HG03097 (cell line): ENCODE data around the gene MGAT5B.
"Not testable (repeated sequence)": the region's sequence is repeated elsewhere in the genome, so short reads cannot be mapped to it uniquely, and the experiment has no call there.

Source experiments
- ATAC-seq: cut with Tn5 transposase; IDR thresholded peaks from one replicate; pipeline ENCODE4 v1.9.1; 2021; ENCODE audit not compliant: unreplicated experiment, low FRiP score

MGAT5B gene, protein sequence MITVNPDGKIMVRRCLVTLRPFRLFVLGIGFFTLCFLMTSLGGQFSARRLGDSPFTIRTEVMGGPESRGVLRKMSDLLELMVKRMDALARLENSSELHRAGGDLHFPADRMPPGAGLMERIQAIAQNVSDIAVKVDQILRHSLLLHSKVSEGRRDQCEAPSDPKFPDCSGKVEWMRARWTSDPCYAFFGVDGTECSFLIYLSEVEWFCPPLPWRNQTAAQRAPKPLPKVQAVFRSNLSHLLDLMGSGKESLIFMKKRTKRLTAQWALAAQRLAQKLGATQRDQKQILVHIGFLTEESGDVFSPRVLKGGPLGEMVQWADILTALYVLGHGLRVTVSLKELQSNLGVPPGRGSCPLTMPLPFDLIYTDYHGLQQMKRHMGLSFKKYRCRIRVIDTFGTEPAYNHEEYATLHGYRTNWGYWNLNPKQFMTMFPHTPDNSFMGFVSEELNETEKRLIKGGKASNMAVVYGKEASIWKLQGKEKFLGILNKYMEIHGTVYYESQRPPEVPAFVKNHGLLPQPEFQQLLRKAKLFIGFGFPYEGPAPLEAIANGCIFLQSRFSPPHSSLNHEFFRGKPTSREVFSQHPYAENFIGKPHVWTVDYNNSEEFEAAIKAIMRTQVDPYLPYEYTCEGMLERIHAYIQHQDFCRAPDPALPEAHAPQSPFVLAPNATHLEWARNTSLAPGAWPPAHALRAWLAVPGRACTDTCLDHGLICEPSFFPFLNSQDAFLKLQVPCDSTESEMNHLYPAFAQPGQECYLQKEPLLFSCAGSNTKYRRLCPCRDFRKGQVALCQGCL

GRCh38 chr17:76868176-76868668 is at the start of gene MGAT5B:
Gene MGAT5B, plus strand, starts transcription at chr17:76868404. Its CDS starts 626 bp downstream, at chr17:76869030.
- ATAC-seq, result no peak

DNA sequence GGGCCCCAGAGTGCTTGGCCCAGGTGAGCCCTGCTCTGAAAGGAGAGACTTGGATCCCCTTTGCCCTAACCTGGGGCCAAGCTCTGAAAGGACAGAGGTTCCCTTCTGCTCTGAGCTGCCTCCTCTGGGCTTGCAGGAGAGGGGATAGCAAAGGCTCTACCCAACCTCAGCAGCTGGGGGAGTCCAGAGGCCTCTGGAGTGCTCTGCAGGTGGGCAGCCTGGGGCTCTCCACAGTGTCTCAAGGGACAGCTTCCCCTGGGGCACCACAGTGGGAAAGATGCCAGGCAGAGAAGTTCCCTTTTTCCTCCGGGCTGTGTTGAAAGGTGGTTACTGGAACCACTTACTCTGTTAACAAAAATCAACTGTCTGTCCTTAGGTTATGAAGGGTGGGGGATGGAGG is 48.2 kb upstream of the MGAT5B start:
- no peak for ATAC-seq

DNA sequence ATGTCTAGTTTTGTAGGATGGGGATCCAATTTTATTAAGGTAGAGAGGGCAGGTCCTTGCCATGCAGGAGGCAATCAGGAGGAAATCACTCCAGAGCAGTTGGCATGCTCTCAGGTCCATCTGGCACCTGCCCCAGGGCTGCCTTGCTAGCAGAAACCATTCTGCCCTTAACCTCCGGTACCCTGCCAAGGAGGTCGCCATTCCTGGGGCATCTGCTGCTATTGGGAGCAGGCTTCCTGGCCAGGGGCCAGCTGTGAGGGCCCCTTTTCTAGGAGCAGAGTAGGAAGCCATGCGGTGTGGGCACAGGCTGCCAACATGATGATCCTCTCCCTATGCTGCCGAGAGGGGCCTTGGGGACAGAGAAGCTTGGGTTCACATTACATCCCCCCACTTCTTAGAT is 47.6 kb upstream of the MGAT5B start:
- ATAC-seq, result no peak

DNA sequence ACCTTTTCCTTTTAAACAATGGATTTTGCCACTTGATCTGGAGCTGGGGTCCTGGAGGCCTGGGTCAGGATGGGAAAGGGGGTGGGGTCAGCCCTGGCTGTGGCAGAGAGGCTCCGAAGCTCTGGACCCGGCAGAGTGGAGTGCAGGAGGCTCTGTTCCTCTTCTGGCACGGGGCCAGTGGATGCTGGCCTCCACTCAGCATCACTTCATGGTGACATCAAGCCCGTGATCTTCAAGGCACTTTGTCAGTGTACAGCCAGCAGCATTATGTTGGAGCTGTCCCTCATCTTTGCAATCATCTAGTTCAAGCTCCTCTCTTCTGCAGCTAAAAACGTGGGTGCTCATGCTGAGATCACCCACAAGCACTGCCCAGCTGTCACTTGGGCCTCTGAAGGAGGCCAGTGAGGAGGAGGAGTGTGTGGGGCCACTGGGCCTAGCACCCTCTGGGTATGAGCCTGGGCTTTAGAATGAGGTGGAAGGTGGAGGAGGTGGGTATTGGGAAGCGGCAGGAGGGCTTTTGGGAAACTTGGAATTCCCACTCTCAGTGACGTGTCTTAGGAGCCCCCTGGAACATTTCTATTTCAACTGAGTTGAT is 45.9 kb upstream of the MGAT5B start:
- no peak for ATAC-seq

DNA sequence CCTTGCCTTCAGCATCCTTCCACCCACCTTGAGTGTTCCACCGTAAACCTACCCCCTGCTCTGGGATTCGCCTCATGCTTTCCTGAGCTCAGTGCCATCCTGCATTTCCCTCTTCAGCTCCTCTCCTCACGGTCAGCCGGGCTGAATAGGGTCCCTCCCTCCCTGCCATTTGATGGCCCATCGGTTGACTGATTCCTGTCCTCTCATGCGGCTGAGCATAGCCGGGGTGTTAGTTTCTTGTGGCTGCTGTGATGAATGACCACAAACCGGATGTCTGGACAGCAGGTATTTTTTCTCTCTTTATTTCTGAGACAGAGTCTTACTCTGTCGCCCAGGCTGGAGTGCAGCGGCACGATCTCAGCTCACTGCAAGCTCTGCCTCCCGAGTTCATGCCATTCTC is 44.1 kb upstream of the MGAT5B start:
- ATAC-seq, result no peak

GRCh38 chr17:76826330-76827068 is 41.7 kb upstream of the MGAT5B start:
- no peak for ATAC-seq

DNA sequence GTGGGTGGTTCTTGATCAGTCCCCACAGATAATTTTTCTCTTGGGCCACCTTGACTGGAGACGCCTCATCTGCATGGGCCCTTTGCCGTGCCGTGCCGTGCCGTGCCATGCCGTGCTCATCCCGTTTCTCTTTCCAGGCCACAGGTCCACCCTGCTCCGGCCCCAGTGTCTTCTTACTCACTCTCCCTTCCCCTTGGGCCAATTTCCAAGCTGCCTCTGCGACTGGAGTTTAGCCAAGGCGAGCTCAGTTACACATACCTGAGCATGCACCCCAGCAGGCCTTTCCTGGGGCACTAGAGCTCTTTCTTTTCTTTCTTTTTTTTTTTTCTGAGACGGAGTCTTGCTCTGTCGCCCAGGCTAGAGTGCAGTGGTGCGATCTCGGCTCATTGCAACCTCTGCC is 40.5 kb upstream of the MGAT5B start:
- no peak for ATAC-seq

DNA sequence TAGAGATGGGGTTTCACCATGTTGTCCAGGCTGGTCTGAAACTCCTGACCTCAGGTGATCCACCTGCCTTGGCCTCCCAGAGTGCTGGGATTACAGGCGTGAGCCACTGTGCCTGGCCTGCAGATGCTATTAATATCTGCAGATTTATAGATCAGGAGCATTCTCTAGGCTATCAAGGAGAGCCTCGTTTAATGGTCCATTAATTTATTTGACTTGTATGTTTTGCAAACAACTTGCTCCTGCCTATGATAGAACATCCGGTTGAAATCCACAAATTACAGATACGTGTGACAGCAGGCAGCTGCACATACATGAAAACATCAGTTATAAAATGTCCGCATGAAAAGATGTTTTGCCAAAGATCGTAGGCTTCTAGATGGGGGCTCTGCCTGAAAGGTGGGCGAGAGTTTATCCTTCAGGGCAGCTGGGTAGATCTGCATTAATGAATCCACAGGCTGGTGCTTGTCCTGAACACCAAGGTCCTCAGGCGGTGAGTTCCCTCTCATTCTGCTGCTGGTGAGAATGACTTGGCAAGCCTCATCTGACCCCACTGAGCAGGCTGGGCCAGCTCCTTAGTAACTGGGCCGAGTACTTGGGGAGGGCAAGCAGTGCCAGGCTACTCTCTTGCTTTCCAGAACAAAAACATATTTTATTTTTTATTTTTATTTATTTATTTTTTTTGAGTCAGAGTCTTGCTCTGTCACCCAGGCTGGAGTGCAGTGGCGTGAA is 37.1 kb upstream of the MGAT5B start:
- ATAC-seq, result no peak

DNA sequence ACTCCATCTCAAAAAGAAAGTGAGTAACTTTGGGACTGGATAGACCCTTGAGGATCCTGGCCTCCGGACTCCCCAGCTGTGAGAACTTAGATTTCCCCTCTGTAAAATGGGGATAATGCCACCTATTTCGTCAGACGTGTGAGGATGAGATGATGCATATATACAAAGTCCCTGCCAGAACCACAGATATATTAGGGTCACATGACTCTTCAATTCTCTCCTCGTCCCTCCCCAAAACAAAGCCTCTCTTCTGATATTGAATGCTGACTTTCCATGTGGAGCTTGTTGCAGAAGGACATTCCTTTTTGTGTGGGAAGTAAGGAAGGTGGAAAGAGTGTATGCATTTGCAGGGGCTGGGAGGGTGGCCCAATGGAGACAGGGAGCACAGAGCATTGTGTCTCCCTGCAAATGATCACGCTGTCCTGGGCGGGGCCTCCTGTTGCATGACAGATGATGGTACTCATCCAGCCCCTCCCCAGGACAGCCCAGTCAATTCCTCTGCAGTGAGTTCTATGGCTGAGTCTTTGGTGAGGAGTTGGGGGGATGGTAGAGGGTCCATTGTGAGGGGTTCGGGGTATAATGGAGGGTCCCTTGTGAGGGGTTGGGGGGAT is 35.1 kb upstream of the MGAT5B start:
- ATAC-seq, result no peak

DNA sequence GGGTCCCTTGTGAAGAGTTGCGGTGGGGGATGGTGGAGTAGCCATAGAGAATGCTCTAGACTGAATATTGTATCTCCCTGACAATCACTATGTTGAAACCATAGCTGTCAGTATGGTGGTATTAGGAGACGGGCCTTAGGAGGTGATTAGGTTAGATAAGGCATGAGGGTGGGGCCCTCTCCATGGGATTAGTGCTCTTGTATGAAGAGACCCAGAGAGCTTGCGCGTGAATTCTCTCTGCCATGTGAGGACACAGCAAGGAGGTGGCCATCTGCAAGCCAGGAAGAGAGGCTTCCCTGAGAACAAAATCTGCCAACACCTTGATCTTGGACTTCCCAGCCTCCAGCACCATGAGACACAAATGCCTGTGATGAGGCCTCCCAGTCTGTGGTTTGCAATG is 34.5 kb upstream of the MGAT5B start:
- ATAC-seq, result no peak

DNA sequence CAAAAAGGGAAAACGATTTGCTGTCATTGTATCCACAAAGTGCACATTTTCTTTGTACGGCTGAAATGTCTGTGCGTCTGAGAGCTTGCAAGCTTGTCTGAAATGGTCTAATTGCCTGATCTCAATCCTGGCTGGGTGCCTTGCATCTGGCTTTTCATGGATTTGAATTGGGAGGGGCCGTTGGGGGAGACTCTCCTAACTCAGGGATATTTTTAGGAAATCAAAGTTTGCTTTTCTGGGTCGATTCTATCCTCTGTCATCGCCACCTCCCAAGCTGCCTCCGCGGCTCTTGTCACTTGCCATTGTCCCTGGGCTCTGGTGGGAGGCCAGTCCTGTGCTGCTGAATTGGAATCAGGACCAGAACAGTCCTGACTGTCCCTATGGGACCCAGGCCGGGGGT is 33.3 kb upstream of the MGAT5B start:
- no peak for ATAC-seq

DNA sequence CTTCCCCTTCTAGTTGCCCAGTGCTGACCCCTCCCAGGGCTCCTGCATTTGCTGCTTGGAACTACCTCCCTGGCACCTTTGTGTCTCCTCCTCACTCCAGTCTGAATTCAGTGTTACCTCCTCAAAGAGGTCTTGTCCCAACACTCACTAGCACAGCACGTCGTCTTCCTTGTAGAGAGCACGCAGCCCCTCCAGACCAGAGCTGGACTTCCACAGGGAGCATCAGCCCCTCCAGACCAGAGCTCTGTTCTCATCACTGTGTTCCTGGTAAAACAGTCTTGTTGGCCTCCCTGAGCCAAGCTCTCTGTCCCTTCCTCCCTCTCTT is 27.8 kb upstream of the MGAT5B start:
- ATAC-seq, result peak; percentile 14

DNA sequence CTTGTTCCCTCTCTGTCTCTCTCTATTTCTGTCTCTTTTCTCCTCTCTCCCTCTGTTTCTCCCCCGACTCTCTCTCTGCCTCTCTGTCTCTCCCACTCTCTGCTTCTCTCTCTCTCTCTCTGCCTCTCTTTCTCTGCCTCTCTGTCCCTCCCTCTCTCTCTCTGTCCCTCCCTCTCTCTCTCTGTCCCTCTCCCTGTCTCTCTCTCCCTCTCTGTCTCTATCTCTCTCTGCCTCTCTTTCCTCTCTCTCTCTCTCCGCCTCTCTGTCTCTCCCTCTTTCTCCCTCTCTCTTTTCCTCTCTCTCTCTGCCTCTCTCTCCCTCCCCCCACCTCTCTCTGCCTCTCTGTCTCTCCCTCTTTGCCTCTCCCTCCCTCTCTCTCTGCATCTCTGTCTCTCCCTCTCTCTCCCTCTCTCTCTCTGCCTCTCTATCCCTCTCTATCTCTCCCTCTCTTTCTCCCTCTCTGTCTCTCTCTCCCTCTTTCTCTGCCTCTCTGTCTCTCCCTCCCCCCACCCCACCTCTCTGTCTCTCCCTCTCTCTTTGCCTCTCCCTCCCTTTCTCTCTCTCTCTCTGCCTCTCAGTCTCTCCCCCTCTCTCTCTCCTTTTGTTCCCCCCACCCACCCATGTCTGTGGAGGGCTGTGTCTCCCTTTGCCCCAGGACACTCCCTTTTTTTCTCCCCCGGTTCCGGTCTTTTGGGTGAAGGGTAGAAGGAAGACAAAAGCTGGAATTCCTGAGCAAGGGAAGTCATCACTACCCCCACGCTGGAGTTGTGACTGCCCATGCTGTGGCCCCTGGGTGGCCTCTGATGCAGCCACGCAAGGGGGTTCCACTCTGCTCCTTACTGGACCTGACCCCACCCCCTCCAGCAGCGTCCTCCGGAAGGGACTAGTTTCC is 27.1 kb upstream of the MGAT5B start:
- no peak for ATAC-seq

DNA sequence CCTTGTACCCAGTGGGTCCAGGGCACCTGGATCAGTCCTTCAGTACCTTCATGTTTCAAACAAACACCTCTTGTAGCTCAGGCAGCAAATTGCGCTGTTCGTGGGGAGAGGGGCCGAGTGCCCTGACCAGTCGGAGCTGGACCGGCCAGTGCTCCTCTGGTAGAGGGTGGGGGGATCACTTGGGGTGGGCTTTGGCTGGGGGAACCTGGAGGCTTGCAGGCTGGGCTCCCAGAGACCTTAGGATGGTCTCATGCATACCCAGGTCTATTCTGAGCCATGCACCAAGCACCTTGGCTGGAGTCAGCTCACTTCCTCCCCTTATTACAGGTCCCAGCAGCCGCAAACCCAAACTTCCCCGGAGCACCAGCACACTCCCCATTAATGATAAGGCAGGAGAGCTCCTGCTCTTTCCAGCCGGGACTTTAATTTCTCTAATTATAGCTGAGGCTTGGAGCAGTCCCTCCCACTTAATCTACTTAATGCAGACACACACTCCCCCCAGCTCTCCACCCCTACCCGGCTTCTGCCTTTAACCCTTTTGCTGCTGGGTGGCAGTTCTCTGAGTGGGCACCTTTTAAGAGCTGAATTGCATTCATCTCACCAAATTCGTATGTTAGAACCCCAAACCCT is 26.3 kb upstream of the MGAT5B start:
- no peak for ATAC-seq

DNA sequence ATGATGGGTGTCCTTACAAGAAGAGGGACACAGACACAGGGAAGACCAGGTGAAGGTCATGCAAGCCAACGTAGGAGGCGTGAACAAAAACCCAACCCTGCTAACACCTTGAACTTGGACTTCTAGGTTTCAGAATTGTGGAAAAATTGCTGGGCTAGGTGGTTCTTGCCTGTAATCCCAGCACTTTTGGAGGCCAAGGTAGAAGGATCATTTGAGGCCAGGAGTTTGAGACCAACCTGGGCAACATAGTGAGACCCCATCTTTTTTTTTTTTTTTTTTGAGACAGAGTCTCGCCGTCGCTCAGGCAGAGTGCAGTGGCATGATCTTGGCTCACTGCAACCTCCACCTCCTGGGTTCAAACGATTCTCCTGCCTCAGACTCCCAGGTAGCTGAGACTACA is 25.1 kb upstream of the MGAT5B start:
- not testable (repeated sequence) for ATAC-seq

DNA sequence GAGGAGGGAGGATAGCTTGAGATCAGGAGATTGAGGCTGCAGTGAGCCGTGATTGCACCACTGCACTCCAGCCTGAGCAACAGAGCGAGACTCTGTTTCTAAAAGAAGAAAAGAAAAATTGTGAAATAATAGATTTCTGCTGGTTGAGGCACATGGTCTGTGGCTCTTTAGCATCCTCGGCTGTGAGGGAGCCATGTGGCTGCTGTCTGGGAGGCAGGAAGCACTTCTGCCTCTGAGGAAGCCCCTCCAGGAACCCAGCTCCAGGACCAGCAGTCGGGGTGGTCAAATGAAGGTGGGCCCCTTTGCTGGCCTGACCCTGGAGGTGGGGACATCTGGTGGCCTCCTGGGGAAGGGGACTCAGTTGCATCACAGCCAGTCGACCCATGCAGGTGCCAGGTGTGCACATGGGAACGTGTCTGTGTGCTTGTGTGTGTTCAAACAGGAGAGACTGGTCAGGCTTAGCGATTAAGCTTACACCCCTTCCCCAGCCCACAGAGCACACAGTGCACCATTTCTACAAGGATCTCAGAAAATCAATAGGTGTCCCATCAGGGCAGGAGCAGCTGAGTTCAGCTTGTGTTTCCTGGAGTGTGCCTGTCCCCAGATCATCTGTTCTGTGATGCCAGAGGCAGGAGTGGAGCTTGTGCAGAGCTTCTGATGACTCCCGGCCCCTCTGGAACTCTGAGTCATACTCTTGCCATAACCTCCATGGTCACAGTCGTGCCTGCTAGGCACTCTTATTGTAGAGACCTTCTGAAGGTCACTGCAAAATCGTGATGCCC is 24.3 kb upstream of the MGAT5B start:
- ATAC-seq, result no peak

GRCh38 chr17:76844485-76844829 is 23.7 kb upstream of the MGAT5B start:
- ATAC-seq, result no peak

DNA sequence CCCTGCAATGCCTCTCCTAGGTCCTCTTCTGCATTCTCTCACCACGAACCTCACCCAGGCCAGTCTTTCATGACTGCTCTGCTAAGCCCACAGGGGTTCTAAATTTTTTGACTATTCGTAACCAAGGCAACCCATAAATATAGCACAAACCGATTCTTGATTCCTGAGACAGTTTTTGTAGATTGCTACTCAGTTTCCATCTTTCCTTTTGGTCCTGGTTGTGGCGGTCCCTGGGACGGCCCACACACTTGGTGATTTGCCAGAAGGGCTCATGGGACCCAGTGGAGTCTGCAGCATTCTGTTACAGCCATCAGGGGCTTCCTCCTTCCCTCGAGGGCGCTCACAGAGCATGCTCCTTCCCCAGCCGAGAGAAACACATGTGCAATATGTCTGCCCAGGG is 23.4 kb upstream of the MGAT5B start:
- no peak for ATAC-seq
